ENCODE data around the gene SLC30A5. TPM values are rescaled to one million over a fixed set of nuclear protein-coding genes. Genes with fewer than 3 reads are reported as not detected.

SLC30A5 gene
- total and polyA plus RNA-seq, 9 of the 15 experiments (the other 6 are each of a cell fraction or from before 2014, with no cell fraction given) = 22.9 to 86.8 (median 62.5) TPM

- FAIRE-seq = no peak
- BruUV-seq (replicated peaks) = no TSS peak
- intact Hi-C loops (cut with micrococcal nuclease) = no loop called here
- no peaks in the 10 kb centered on the region for H3K9me3 ChIP-seq (replicated peaks; ENCODE audit: control insufficient read depth, insufficient read depth, low read depth, low read length)
- ChIA-PET CTCF (ENCODE audit: low intra/inter-chr PET ratio) (no interaction called here), POLR2A (no interaction called here)
- H3K9ac ChIP-seq (ENCODE audit: insufficient read depth in 1 of 2, low read depth in 2 of 2, low read length in 2 of 2) = no peak overlapping the region
- no peaks in the 10 kb centered on the region for H4K20me1 ChIP-seq (replicated peaks; ENCODE audit: control insufficient read depth, insufficient read depth, low read length)
- peak overlapping the region; percentile 19; the same call in 1 of the 3 replicates for H3K27ac ChIP-seq (ENCODE audit: extremely low read depth, low read depth, low read length)
- H3K4me1 ChIP-seq (replicated peaks in 1 of 2; ENCODE audit: control insufficient read depth in 2 of 2, insufficient read depth in 2 of 2, low read length in 2 of 2) = peaks cover 10 to 12% of the 10 kb centered on the region in 2 experiments; a peak in 4 of 5 replicates
- 32% methylated on average over 3 of the region's 3 CpGs for WGBS (ENCODE audit: insufficient coverage, low coverage, missing lambda C conversion rate)
- H3K9me1 ChIP-seq (ENCODE audit: control insufficient read depth, insufficient read depth, low read length) = no peaks in the 10 kb centered on the region
- TF ChIP-seq BHLHE40 (IDR thresholded peaks at IDR 0.05; ENCODE audit: low read length) = peak; percentile 53; the same call in 1 of the 2 replicates
- TF ChIP-seq CCNT2 (IDR thresholded peaks at IDR 0.05; ENCODE audit: borderline replicate concordance, extremely low read depth, insufficient read length, low read depth, low read length) = peak; percentile 19
- no peak for TF ChIP-seq NRF1 (conservative IDR thresholded peaks at IDR 0.05 in 1 of 2, IDR thresholded peaks at IDR 0.05 in 1 of 2)
- TF ChIP-seq, protein P1, sequence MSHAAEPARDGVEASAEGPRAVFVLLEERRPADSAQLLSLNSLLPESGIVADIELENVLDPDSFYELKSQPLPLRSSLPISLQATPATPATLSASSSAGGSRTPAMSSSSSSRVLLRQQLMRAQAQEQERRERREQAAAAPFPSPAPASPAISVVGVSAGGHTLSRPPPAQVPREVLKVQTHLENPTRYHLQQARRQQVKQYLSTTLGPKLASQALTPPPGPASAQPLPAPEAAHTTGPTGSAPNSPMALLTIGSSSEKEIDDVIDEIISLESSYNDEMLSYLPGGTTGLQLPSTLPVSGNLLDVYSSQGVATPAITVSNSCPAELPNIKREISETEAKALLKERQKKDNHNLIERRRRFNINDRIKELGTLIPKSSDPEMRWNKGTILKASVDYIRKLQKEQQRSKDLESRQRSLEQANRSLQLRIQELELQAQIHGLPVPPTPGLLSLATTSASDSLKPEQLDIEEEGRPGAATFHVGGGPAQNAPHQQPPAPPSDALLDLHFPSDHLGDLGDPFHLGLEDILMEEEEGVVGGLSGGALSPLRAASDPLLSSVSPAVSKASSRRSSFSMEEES (CRISPR knock-in tag; IDR thresholded peaks at IDR 0.05) = 0 out of 2 replicates have a peak, but pooled peaks have one; percentile 11
- no peak overlapping the region for H3K4me3 ChIP-seq
- peaks cover 70% of the 10 kb centered on the region for H3K79me2 ChIP-seq (ENCODE audit: control insufficient read depth, insufficient read depth, low read length)
- no peak overlapping the region for H3K4me2 ChIP-seq (ENCODE audit: insufficient read depth, low read length)
- DNase-seq (ENCODE audit: extremely low read depth in 1 of 4, low spot score in 3 of 4) = peak in 1 of 4 experiments; percentile 48
- ATAC-seq = peak; percentile 53
- H3K27me3 ChIP-seq (ENCODE audit: control insufficient read depth in 2 of 2, insufficient read depth in 2 of 2, low read length in 2 of 2) = no peaks in the 10 kb centered on the region
- in situ Hi-C loops (cut with MboI) = no loop called here
- peaks cover 80% of the 10 kb centered on the region for H3K36me3 ChIP-seq (ENCODE audit: control insufficient read depth, insufficient read depth, low read length)
- H2AFZ ChIP-seq (ENCODE audit: low read depth, low read length) = no peak overlapping the region
Observed at GRCh38 chr5:69099302-69099701, 5.5 kb downstream of the SLC30A5 start.
